ENCODE data around the gene DNAJC16.
A peak's percentile ranks its signal among the peaks of the same experiment; 100 is the strongest.

DNAJC16 gene

DNA sequence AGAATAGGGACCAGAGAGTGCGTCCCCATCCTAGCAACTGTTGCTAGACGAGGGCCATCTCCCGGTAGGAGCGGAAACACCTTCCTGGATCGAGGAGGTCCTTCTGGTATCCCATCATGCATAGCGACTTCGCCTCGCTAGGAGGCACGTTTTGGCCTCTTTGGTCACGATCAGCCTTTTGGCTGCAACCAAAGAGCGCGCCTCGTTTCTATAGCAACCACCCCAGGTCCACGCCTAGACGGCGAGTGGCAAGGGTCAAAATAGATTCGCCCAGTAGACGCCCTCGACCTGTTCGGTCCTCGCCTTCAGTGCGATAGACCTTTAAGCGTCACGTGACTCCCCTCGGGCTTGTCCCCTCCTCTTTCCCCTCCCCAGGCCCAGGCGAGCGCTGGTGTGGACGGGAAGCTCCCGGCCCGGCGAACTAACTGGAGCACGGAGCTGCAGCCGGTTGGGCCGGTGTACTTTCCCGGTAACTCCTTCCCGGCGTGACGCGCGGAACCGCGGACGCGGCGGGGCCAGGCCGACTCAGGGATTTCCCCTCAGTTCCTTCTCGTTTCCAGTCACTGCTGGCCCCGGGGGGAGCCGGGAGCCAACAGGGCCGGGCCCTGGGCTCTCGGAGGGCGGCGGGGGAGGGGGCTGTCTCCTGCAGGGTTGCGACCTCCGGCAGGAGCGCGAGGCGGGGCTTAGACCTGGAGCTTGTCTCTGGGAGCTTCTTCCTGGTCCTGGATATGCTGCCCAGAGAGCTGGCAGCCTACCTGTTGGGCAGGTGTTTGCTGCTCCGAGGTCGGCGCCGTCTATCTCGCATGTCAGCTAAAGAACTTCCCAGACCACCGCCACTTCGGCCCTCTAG lies at the start of gene DNAJC16 (continued):
- TF ChIP-seq, protein P1, sequence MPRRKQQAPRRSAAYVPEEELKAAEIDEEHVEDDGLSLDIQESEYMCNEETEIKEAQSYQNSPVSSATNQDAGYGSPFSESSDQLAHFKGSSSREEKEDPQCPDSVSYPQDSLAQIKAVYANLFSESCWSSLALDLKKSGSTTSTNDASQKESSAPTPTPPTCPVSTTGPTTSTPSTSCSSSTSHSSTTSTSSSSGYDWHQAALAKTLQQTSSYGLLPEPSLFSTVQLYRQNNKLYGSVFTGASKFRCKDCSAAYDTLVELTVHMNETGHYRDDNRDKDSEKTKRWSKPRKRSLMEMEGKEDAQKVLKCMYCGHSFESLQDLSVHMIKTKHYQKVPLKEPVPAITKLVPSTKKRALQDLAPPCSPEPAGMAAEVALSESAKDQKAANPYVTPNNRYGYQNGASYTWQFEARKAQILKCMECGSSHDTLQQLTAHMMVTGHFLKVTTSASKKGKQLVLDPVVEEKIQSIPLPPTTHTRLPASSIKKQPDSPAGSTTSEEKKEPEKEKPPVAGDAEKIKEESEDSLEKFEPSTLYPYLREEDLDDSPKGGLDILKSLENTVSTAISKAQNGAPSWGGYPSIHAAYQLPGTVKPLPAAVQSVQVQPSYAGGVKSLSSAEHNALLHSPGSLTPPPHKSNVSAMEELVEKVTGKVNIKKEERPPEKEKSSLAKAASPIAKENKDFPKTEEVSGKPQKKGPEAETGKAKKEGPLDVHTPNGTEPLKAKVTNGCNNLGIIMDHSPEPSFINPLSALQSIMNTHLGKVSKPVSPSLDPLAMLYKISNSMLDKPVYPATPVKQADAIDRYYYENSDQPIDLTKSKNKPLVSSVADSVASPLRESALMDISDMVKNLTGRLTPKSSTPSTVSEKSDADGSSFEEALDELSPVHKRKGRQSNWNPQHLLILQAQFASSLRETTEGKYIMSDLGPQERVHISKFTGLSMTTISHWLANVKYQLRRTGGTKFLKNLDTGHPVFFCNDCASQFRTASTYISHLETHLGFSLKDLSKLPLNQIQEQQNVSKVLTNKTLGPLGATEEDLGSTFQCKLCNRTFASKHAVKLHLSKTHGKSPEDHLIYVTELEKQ (tag by site-specific recombination; IDR thresholded peaks at IDR 0.05; ENCODE audit: borderline replicate concordance), result peak; percentile 6; the same call in 1 of the 2 replicates
- TF ChIP-seq ZNF423 (tag by site-specific recombination; IDR thresholded peaks at IDR 0.05), result 0 out of 2 replicates have a peak, but pooled peaks have one; percentile 14
- no peak for TF ChIP-seq ZNF548 (tag by site-specific recombination; IDR thresholded peaks at IDR 0.05)
- TF ChIP-seq ZNF544 (tag by site-specific recombination; IDR thresholded peaks at IDR 0.05), result no peak
- TF ChIP-seq, protein P2, sequence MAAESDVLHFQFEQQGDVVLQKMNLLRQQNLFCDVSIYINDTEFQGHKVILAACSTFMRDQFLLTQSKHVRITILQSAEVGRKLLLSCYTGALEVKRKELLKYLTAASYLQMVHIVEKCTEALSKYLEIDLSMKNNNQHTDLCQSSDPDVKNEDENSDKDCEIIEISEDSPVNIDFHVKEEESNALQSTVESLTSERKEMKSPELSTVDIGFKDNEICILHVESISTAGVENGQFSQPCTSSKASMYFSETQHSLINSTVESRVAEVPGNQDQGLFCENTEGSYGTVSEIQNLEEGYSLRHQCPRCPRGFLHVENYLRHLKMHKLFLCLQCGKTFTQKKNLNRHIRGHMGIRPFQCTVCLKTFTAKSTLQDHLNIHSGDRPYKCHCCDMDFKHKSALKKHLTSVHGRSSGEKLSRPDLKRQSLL (tag by site-specific recombination; IDR thresholded peaks at IDR 0.05), result no peak; the same call in 1 of the 2 replicates
- peak; percentile 82; the same call in 1 of the 2 replicates for TF ChIP-seq IKZF3 (tag by site-specific recombination; IDR thresholded peaks at IDR 0.05)
- TF ChIP-seq ZNF112 (tag by site-specific recombination; IDR thresholded peaks at IDR 0.05), result no peak
- TF ChIP-seq ZNF529 (tag by site-specific recombination; IDR thresholded peaks at IDR 0.05; ENCODE audit: insufficient replicate concordance), result no peak
- no peak for TF ChIP-seq ZNF747 (tag by site-specific recombination; IDR thresholded peaks at IDR 0.05)
- peak; percentile 85 for TF ChIP-seq SP2 (tag by site-specific recombination; IDR thresholded peaks at IDR 0.05)
- peak; percentile 33; the same call in 1 of the 2 replicates for TF ChIP-seq YY1 (tag by site-specific recombination; IDR thresholded peaks at IDR 0.05)
- no peak for TF ChIP-seq ZNF169 (tag by site-specific recombination; IDR thresholded peaks at IDR 0.05)
- no peak for TF ChIP-seq SALL2 (tag by site-specific recombination; IDR thresholded peaks at IDR 0.05; ENCODE audit: borderline replicate concordance)
- TF ChIP-seq, protein P3, sequence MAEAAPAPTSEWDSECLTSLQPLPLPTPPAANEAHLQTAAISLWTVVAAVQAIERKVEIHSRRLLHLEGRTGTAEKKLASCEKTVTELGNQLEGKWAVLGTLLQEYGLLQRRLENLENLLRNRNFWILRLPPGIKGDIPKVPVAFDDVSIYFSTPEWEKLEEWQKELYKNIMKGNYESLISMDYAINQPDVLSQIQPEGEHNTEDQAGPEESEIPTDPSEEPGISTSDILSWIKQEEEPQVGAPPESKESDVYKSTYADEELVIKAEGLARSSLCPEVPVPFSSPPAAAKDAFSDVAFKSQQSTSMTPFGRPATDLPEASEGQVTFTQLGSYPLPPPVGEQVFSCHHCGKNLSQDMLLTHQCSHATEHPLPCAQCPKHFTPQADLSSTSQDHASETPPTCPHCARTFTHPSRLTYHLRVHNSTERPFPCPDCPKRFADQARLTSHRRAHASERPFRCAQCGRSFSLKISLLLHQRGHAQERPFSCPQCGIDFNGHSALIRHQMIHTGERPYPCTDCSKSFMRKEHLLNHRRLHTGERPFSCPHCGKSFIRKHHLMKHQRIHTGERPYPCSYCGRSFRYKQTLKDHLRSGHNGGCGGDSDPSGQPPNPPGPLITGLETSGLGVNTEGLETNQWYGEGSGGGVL (tag by site-specific recombination; IDR thresholded peaks at IDR 0.05), result peak; percentile 56
- TF ChIP-seq ZNF19 (tag by site-specific recombination; IDR thresholded peaks at IDR 0.05; ENCODE audit: low read depth), result no peak
- TF ChIP-seq SP3 (tag by site-specific recombination; IDR thresholded peaks at IDR 0.05), result peak; percentile 92
- TF ChIP-seq, protein P4, sequence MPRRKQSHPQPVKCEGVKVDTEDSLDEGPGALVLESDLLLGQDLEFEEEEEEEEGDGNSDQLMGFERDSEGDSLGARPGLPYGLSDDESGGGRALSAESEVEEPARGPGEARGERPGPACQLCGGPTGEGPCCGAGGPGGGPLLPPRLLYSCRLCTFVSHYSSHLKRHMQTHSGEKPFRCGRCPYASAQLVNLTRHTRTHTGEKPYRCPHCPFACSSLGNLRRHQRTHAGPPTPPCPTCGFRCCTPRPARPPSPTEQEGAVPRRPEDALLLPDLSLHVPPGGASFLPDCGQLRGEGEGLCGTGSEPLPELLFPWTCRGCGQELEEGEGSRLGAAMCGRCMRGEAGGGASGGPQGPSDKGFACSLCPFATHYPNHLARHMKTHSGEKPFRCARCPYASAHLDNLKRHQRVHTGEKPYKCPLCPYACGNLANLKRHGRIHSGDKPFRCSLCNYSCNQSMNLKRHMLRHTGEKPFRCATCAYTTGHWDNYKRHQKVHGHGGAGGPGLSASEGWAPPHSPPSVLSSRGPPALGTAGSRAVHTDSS (tag by site-specific recombination; IDR thresholded peaks at IDR 0.05), result no peak
- TF ChIP-seq ZIC2 (tag by site-specific recombination; IDR thresholded peaks at IDR 0.05), result peak; percentile 86; the same call in 1 of the 2 replicates
- TF ChIP-seq, protein P5, sequence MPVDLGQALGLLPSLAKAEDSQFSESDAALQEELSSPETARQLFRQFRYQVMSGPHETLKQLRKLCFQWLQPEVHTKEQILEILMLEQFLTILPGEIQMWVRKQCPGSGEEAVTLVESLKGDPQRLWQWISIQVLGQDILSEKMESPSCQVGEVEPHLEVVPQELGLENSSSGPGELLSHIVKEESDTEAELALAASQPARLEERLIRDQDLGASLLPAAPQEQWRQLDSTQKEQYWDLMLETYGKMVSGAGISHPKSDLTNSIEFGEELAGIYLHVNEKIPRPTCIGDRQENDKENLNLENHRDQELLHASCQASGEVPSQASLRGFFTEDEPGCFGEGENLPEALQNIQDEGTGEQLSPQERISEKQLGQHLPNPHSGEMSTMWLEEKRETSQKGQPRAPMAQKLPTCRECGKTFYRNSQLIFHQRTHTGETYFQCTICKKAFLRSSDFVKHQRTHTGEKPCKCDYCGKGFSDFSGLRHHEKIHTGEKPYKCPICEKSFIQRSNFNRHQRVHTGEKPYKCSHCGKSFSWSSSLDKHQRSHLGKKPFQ (tag by site-specific recombination; IDR thresholded peaks at IDR 0.05), result 0 out of 2 replicates have a peak, but pooled peaks have one; percentile 12
- TF ChIP-seq, protein P6, sequence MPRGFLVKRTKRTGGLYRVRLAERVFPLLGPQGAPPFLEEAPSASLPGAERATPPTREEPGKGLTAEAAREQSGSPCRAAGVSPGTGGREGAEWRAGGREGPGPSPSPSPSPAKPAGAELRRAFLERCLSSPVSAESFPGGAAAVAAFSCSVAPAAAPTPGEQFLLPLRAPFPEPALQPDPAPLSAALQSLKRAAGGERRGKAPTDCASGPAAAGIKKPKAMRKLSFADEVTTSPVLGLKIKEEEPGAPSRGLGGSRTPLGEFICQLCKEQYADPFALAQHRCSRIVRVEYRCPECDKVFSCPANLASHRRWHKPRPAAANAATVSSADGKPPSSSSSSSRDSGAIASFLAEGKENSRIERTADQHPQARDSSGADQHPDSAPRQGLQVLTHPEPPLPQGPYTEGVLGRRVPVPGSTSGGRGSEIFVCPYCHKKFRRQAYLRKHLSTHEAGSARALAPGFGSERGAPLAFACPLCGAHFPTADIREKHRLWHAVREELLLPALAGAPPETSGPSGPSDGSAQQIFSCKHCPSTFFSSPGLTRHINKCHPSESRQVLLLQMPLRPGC (tag by site-specific recombination; IDR thresholded peaks at IDR 0.05), result peak; percentile 21; the same call in 1 of the 2 replicates
- peak; percentile 58; the same call in 1 of the 2 replicates for TF ChIP-seq ZNF600 (tag by site-specific recombination; IDR thresholded peaks at IDR 0.05)
